ENCODE data around the gene SEPTIN11. TPM values are rescaled to one million over a fixed set of nuclear protein-coding genes. Genes with fewer than 3 reads are reported as not detected.

Gene SEPTIN11
- 27.7 to 38.1 TPM (median 37.0 TPM) in 5 replicates for total RNA-seq (2022; extraction: Qiagen RNA extraction)

GRCh38 chr4:76949276-76950051, at the start of gene SEPTIN11:
Gene SEPTIN11, plus strand, starts transcription at chr4:76949752. Its CDS starts 152 bp downstream, at chr4:76949904.

Other genes with a start within 250 kb of the SEPTIN11 start
- gene SOWAHB, start 51.6 kb upstream of the SEPTIN11 start, total RNA-seq (2022; extraction: Qiagen RNA extraction): 0.04 to 0.10 TPM (median 0.05 TPM) in 4 of 5 replicates, not detected in the other
- gene CCNI, start 126.2 kb downstream of the SEPTIN11 start, total RNA-seq (2022; extraction: Qiagen RNA extraction): 61.8 to 66.8 TPM (median 63.4 TPM) in 5 replicates
- 2.4 to 5.5 TPM (median 4.3 TPM) in 5 replicates for gene CCNG2, start 207.5 kb downstream of the SEPTIN11 start, total RNA-seq (2022; extraction: Qiagen RNA extraction)